ENCODE measurements around the gene CROCC2. TPM values are rescaled to one million over a fixed set of nuclear protein-coding genes. Genes with fewer than 3 reads are reported as not detected.

Gene CROCC2
- polyA plus RNA-seq, 4 donors = 0.03 to 0.09 (median 0.05) TPM

DNA sequence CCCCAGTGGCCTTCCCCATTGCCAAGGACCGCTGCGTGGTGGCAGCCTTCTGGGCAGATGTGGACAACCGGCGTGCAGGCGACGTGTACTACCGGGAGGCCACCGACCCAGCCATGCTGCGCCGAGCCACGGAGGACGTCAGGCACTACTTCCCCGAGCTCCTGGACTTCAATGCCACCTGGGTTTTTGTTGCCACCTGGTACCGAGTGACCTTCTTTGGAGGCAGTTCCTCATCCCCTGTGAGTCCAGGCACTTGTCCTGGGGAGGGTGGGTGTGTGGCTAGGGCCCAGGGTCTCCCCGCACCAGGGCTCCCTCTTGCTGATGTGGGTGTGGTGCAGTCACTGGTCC lies 124.2 kb downstream of the CROCC2 start:
- DNase-seq (ENCODE audit: low read depth in 4 of 4, low spot score in 3 of 4) = no peak

DNA sequence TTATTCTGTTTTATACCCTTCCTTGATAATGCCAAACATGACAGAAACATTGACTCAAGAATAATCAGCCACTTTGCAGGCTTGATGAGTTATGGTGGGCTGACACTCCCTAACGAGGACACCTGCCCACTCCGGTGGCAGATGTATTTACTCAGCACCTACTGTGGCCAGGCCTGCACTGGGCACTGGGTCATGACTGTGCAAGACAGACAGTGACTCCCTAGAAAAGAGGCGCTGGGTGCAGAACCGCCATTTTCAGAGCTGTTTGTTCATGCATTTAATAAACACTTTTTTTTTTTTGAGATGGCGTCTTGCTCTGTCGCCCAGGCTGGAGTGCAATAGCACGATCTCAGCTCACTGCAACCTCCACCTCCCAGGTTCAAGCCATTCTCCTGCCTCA lies 124.7 kb downstream of the CROCC2 start:
- DNase-seq (ENCODE audit: low read depth in 4 of 4, low spot score in 3 of 4) = no peak

- DNase-seq (ENCODE audit: low read depth in 4 of 4, low spot score in 3 of 4) = no peak
Observed at GRCh38 chr2:241031436-241032165, 125.5 kb downstream of the CROCC2 start.

DNA sequence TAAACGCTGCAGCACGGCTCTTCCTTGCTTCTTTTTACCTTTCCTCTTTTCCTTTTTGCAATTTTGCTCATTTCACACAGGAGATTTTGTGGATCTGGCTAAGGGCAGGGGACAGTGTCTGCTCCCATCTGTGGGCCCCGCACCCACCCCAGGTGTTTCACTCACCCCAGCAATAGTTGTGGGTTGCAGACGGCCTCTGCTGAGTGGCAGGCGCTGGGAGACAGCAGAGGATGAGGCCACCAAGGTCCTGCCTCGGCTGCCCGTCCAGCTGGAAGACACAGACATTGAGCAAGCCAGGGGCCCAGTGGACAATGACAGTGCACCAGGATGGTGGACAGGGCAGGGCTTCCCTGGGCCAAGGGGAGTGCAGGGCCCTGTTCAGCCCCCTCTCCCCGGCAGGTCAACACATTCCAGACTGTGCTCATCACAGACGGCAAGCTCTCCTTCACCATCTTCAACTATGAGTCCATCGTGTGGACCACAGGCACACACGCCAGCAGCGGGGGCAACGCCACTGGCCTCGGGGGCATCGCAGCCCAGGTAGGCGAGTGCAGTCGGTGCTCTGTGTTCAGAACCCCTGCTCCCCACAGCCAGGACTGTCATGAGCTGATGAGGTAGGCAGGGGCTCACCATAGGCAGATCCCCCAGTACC lies 127.3 kb downstream of the CROCC2 start:
- no peak for DNase-seq (ENCODE audit: low read depth in 4 of 4, low spot score in 3 of 4)

GRCh38 chr2:241033994-241034393 lies 127.9 kb downstream of the CROCC2 start:
- no peak for DNase-seq (ENCODE audit: low read depth in 4 of 4, low spot score in 3 of 4)

GRCh38 chr2:241034490-241035141 lies 128.5 kb downstream of the CROCC2 start:
- no peak for DNase-seq (ENCODE audit: low read depth in 4 of 4, low spot score in 3 of 4)

DNA sequence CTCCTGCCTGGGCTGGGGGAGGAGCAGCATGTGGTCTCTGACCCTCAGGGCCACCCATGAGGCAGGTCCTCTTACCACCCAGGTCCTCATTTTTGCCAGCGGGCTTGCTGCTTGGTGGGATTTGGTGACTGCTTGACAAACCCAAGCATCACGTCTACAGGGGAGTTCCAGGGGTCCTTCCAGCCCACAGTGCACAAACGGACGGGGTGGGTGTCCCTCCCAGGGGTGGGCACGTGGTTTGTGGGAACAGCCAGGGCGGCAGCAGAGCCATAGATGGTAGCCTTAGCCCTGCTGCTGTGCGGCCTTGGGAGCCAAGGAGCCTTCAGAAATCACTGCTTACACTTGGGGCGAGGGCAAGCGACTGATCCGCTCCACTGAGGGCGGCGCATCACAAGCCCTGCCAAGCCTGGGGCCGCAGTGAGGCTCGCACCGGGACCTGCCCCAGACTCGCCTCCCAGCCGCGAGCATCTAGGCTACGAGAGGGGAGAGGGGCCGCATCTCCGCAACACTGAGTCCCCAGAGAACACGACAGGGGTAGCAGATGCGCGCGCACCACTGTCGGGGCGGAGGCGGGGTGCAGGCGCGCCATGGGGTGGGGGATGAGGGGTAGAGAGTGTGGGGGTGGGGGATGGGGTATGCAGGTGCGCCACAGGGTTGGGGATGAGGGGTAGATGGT lies 129.1 kb downstream of the CROCC2 start:
- DNase-seq (ENCODE audit: low read depth in 4 of 4, low spot score in 3 of 4) = no peak

GRCh38 chr2:241035818-241036396 lies 129.8 kb downstream of the CROCC2 start:
- no peak for DNase-seq (ENCODE audit: low read depth in 4 of 4, low spot score in 3 of 4)

DNA sequence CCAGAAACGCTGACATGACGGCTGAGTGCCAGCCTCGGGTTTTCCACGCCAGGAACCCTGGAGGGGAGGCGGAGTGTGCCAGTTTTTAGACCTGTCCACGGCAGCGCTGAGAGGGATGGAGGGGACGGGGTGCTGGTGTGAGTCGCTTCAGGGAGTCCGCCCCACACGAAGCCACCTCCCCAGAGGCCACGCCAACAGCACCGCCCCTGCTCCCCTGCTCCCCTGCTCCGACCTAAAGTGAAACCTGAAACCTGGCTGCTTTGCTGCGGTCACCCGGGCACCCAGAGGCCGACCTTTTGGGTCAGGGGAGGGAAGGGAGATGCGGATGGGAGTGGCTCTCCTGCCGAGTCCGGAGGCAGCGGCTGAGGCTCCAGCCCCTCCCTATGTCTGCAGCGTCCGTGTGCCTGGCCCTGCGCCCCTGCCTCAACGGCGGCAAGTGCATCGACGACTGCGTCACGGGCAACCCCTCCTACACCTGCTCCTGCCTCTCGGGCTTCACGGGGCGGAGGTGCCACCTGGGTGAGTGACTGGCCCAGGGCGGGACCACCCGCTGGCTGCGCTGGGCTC lies 130.3 kb downstream of the CROCC2 start:
- DNase-seq (ENCODE audit: low read depth in 4 of 4, low spot score in 3 of 4) = no peak

GRCh38 chr2:241036964-241037421 lies 130.9 kb downstream of the CROCC2 start:
- DNase-seq (ENCODE audit: low read depth in 4 of 4, low spot score in 3 of 4) = no peak

GRCh38 chr2:241037498-241037897 lies 131.4 kb downstream of the CROCC2 start:
- DNase-seq (ENCODE audit: low read depth in 4 of 4, low spot score in 3 of 4) = no peak

DNA sequence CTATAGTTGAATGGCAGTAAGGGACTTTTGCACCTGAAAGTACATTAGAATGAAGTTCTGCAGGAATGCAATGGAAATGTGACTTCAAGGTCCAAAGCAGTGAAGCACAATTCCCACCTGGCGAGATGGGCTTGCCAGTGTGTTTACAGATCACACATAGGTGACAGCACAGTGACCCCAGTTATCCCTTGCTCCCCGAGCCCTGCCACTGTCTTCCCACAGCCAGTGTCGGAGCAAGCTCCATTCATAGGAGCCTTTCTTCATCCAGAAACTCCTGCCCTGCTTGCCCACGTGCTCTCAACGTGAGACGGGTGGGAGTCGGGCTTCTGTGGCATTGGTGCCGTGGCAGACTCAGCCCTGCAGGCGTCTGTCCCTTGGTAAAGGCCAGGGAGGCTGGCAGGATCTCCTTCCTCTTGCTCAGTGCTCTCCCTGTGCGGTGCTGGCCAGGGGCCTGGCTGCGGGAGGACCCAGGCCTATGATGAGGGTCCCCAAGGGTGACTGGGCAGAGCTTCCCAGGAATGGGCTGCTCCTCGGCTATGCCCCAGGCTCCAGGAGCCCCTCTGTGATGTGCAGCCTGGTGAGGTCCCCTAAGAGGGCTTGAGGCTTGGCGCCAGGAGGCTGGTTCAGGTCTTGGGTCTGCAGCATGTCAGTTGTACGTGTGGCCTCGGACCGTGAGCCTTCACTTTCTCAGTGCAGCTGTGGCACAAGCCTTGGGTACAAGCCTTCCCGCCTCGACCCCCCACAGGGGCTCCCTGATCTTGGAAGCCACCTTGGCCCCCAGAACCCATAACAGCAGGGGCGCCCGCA lies 132.4 kb downstream of the CROCC2 start:
- DNase-seq (ENCODE audit: low read depth in 4 of 4, low spot score in 3 of 4) = no peak

- DNase-seq (ENCODE audit: low read depth in 4 of 4, low spot score in 3 of 4) = no peak
Observed at GRCh38 chr2:241039416-241039815, 133.3 kb downstream of the CROCC2 start.

- DNase-seq (ENCODE audit: low read depth in 4 of 4, low spot score in 3 of 4) = no peak
Observed at GRCh38 chr2:241040081-241040803, 134.1 kb downstream of the CROCC2 start.

DNA sequence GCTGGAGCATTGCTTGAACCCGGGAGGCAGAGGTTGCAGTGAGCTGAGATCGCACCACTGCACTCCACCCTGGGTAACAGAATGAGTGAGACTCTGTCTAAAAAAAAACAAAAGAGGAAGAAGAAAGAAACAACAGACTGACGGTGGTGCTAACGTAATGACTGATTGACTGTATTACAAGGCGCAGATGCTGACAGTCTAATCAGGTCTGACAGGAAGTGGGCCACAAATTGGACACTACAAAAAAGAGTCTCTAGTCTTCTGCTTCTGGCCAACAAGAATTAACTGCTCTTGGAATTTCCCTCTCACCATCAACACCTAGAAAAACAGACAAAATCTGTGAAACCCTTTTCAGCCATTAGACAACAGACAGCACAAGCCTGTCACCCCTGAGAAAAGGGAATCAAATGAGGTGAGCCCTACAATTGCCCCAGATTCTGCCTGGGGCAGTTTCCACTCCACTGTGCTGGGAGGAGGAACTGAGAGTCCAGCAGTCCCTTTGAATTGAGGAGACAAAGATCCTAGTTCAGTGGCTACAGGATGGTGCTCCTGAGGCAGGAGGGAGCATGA lies 135.5 kb downstream of the CROCC2 start:
- no peak for DNase-seq (ENCODE audit: low read depth in 4 of 4, low spot score in 3 of 4)

Measured in left renal pelvis (tissue), 4 donors.